OCI-LY3 (cell line): ENCODE results near the gene BAHD1.

Source experiments
- H2AFZ ChIP-seq: fragments of 200-600, 300-600 bp; shearing (Covaris generic); 2 replicates; pipeline ENCODE4 v1.6.0; 2014; ENCODE audit warnings: antibody characterized with exemption, low read depth, low read length
- H3K27ac ChIP-seq: fragments of 200-600, 300-600 bp; sonication (generic); 2 replicates; pipeline ENCODE4 v1.5.1; 2014; ENCODE audit warnings: mild to moderate bottlenecking, low read length, moderate library complexity, mixed read lengths
- H3K27me3 ChIP-seq: fragments of 200-600, 300-600 bp; sonication (generic); 2 replicates; pipeline ENCODE4 v1.6.1; 2014; ENCODE audit warnings: low read depth, low read length, mixed read lengths
- H3K36me3 ChIP-seq: fragments of 200-600, 300-600 bp; sonication (generic); replicated peaks from 2 replicates; pipeline ENCODE3; 2014; ENCODE audit warnings: low read depth, low read length, mixed read lengths
- H3K4me1 ChIP-seq: fragments of 300-600, 200-600 bp; sonication (generic); 2 replicates; pipeline ENCODE4 v1.6.1; 2014; ENCODE audit warnings: low read length, mixed read lengths
- H3K4me2 ChIP-seq: fragments of 200-600, 300-600 bp; sonication (generic); 2 replicates; pipeline ENCODE4 v1.6.1; 2014; ENCODE audit warnings: low read length, mixed read lengths
- H3K4me3 ChIP-seq: fragments of 300-600, 200-600 bp; sonication (generic); 2 replicates; pipeline ENCODE4 v1.5.1; 2014; ENCODE audit warnings: antibody characterized with exemption, mild to moderate bottlenecking, low read length, moderate library complexity
- H3K79me2 ChIP-seq: fragments of 300-600, 200-600 bp; shearing (Covaris generic); 2 replicates; pipeline ENCODE4 v1.6.1; 2014; ENCODE audit warnings: mild to moderate bottlenecking, low read length, mixed read lengths
- H3K9ac ChIP-seq: fragments of 300-600, 200-600 bp; shearing (Covaris generic); 2 replicates; pipeline ENCODE4 v1.6.0; 2014; ENCODE audit warnings: mild to moderate bottlenecking, low read length, moderate library complexity
- H3K9me3 ChIP-seq: fragments of 200-600, 300-600 bp; shearing (Covaris generic); 2 replicates; pipeline ENCODE4 v1.6.1; 2014; ENCODE audit warnings: low read length, mixed read lengths; ENCODE audit not compliant: insufficient read depth
- H4K20me1 ChIP-seq: fragments of 200-600, 300-600 bp; sonication (generic); 2 replicates; pipeline ENCODE4 v1.6.1; 2016; ENCODE audit warnings: low read length, mixed read lengths; ENCODE audit not compliant: insufficient read depth
- EZH2phosphoT487 ChIP-seq: fragments of 200-600 bp; shearing (Covaris generic); IDR thresholded peaks from 2 replicates; pipeline ENCODE4 v1.6.1; 2018; ENCODE audit warnings: antibody characterized with exemption, mixed run types, low read depth
- TF ChIP-seq, protein P1 (sequence below): fragments of 200-600, 300-600 bp; sonication (generic); IDR thresholded peaks from 2 replicates; pipeline ENCODE4 v1.5.1; 2014; ENCODE audit warnings: antibody characterized with exemption, low read length, low read depth

Gene BAHD1

DNA sequence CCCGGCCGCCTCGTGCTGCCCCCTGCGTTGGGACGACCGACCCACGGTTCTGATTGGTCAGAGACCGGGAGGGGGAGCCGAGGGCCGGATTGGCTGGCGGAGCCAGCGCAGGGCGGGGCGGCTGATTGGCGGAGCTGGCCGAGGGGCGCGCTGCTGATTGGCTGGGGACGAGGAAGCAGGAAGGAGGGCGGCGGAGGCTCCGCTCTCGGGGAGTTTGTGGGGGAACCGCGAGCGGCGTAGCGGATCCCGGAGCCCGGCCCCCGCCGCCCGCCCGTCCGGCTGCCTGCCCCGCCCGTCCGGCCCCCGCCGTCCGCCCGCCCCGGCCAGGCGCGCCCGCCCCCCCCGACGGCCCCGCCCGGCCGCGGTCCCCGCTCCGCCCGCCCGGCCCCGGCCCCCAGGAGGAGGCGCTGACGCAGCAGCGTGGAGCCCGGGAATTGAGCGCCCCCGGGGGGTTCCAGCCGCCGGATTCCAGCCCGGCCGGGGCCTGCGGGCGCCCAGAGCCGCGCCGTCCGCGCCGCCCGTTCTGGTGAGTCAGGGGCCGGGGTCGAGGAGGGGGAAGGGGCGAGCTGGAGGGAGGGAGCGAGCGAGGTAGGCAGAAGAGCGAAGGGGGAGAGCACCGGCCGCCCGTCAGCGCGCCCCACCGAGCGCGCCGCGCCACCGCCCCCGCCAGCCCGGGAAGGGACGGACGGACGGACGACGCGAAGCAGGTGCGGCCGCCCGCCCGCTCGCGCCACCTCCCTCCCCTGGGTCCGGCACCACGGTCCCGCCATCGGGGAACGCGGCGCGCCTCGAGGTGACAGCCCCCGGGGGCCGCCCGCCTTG is at the start of gene BAHD1:
Gene BAHD1 (plus strand): TSS at position 211 of the 822 bp plus-strand sequence. CDS start 17,512 bp downstream, outside the sequence.
- TF ChIP-seq, protein P1, sequence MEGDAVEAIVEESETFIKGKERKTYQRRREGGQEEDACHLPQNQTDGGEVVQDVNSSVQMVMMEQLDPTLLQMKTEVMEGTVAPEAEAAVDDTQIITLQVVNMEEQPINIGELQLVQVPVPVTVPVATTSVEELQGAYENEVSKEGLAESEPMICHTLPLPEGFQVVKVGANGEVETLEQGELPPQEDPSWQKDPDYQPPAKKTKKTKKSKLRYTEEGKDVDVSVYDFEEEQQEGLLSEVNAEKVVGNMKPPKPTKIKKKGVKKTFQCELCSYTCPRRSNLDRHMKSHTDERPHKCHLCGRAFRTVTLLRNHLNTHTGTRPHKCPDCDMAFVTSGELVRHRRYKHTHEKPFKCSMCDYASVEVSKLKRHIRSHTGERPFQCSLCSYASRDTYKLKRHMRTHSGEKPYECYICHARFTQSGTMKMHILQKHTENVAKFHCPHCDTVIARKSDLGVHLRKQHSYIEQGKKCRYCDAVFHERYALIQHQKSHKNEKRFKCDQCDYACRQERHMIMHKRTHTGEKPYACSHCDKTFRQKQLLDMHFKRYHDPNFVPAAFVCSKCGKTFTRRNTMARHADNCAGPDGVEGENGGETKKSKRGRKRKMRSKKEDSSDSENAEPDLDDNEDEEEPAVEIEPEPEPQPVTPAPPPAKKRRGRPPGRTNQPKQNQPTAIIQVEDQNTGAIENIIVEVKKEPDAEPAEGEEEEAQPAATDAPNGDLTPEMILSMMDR = no peak
- TF ChIP-seq EZH2phosphoT487 = no peak
- peak within 1 kb of the TSS; percentile 61; the same call in 1 of the 2 replicates for H2AFZ ChIP-seq
- H3K79me2 ChIP-seq = peaks cover 48% of the 10 kb centered on the region
- H4K20me1 ChIP-seq = peaks cover 39% of the 10 kb centered on the region
- peaks cover 30% of the 10 kb centered on the region for H3K27me3 ChIP-seq
- peaks cover 30% of the 10 kb centered on the region for H3K4me1 ChIP-seq
- no peaks in the 10 kb centered on the region for H3K36me3 ChIP-seq
- peak within 1 kb of the TSS; percentile 94 for H3K4me3 ChIP-seq
- no peaks in the 10 kb centered on the region for H3K9me3 ChIP-seq
- H3K4me2 ChIP-seq = peak within 1 kb of the TSS; percentile 85
- peak within 1 kb of the TSS; percentile 38; the same call in 1 of the 2 replicates for H3K27ac ChIP-seq
- H3K9ac ChIP-seq = peak within 1 kb of the TSS; percentile 86

DNA sequence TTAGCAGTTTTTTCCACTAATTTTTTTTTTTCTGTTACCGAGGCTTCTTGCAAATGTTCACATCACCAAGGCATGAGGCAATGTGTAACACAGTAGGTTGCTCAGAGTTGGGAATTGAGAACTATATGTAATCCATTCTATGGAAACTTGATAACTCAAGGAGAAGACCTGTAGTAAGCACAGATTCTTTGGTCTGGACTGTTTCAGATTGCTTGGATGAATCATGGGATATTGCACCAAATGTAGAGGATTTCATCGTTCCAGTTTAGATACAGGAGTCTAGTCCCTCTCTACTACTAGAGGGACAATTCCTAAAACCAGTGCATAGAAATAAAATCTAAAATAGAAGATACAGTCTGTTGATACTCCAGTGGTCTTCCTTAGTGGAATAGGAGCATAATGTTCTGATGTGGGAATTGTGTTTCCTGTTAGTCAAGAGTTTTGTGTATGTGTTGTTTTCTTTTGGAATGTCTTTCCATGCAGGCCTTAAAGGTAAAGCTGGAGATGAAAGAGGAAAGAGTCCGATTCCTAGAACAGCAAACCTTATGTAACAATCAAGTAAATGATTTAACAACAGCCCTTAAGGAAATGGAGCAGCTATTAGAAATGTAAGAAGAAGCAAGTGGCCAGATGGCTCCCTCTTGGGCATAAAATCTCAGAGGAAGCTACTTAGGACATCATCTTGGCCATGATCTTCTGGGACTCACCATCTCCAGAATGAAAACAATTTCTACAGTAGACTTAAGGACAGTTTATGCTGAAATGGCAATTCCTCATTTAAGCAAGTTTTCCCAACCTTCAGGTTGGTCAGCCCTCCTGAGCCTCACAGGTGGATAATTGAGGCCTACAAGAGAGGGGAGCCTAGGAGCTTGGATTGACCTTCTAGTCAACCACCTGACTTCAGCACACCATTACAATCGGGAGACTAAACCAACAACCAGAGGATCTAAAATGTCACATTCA is 47.5 kb upstream of the BAHD1 start:
- Histone ChIP-seq H3K27me3 (no peaks in the 10 kb centered on the region), H3K4me2 (no peak overlapping the region), H3K4me3 (no peak overlapping the region), H3K9me3 (no peaks in the 10 kb centered on the region), H3K4me1 (peaks cover 10% of the 10 kb centered on the region), H3K9ac (no peak overlapping the region), H2AFZ (no peak overlapping the region), H3K27ac (no peak overlapping the region), H3K36me3 (peaks cover 53% of the 10 kb centered on the region), H4K20me1 (no peaks in the 10 kb centered on the region), H3K79me2 (no peaks in the 10 kb centered on the region)
- TF ChIP-seq, protein P1 = no peak
- TF ChIP-seq EZH2phosphoT487 = no peak

DNA sequence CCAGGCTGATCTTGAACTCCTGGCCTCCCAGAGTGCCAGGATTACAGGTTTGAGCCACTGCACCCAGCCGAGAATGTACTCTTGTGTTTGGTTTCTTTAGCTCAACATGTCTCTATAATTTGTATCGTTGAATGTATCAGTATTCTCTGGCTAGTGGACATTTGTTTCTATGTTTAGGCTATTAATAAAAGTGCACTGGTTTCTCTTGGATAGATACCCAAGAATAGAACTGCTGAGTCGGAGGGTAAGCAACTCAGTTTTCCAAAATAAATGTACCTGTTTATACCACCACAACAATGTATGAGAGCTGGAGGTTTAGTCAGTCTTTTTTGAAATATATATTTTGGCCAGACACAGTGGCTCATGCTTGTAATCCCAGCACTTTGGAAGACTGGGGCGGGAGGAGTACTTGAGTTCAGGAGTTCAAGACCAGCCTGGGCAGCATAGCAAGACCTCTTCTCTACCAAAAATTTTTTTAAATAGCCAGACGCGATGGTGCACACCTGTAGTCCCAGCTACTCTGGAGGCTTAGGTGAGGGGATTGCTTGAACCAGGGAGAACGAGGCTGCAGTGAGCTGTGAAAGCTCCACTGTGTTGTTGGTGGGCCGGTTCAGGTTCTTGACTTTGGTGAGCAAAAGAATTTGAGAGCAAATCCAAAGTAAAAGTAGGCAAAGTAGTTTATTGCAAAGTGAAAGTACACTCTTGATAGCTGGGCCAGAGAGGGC is 42.9 kb upstream of the BAHD1 start:
- TF ChIP-seq, protein P1 = no peak
- no peak for TF ChIP-seq EZH2phosphoT487
- H3K4me2 ChIP-seq = peak overlapping the region; percentile 71
- H3K9ac ChIP-seq = peak overlapping the region; percentile 42
- no peaks in the 10 kb centered on the region for H3K27me3 ChIP-seq
- no peaks in the 10 kb centered on the region for H4K20me1 ChIP-seq
- H3K9me3 ChIP-seq = no peaks in the 10 kb centered on the region
- peaks cover 23% of the 10 kb centered on the region for H3K4me1 ChIP-seq
- H3K36me3 ChIP-seq = peaks cover 24% of the 10 kb centered on the region
- no peaks in the 10 kb centered on the region for H3K79me2 ChIP-seq
- H3K4me3 ChIP-seq = peak overlapping the region; percentile 61
- H2AFZ ChIP-seq = no peak overlapping the region
- H3K27ac ChIP-seq = peak overlapping the region; percentile 79
